Transverse colon (tissue), 3 donors: Measurements from ENCODE around the gene ZBTB20.

Experiments used
- CTCF ChIP-seq, 5 experiments: fragments of 200-600 bp in 3 of 5; fragments of 450-650 bp in 2 of 5; sonication (generic) in 3 of 5; IDR thresholded peaks; 1 replicate in 2 of 5; 2 replicates in 3 of 5; pipeline ENCODE4 v1.5.1; 2016 to 2017; ENCODE audit warnings: antibody characterized with exemption in 5 of 5, inconsistent platforms in 3 of 5, mild to moderate bottlenecking in 2 of 5, moderate library complexity in 1 of 5
- EP300 ChIP-seq: sonication (generic); formaldehyde crosslinking; IDR thresholded peaks from one replicate; pipeline ENCODE4 v1.6.1; 2017; ENCODE audit warnings: antibody characterized with exemption, low read depth

- TF ChIP-seq CTCF (IDR thresholded peaks at IDR 0.05), result no peak
- TF ChIP-seq EP300, result no peak
These were observed 57.6 kb downstream of the ZBTB20 start for GRCh38 chr3:115089481-115089880.
